Tibial nerve (tissue), 4 donors: ENCODE data around the gene TBC1D5.
A peak's percentile ranks its signal among the peaks of the same experiment; 100 is the strongest.

Experiments
- CTCF ChIP-seq, 5 experiments: fragments of 200-600 bp in 3 of 5; fragments of 450-650 bp in 2 of 5; sonication (generic) in 3 of 5; IDR thresholded peaks; one replicate each; pipeline ENCODE4 v1.5.1; 2016 to 2019; ENCODE audit warnings: antibody characterized with exemption in 5 of 5, mild to moderate bottlenecking in 3 of 5, moderate library complexity in 2 of 5
- EP300 ChIP-seq, 2 donors: sonication (generic); formaldehyde crosslinking; IDR thresholded peaks; one replicate each; pipeline ENCODE4 v1.6.1; 2017; ENCODE audit warnings: antibody characterized with exemption in 2 of 2, mild to moderate bottlenecking in 1 of 2
- POLR2A ChIP-seq, 2 donors: fragments of 450-650 bp; IDR thresholded peaks; one replicate each; pipeline ENCODE4 v1.6.1; 2017; ENCODE audit warnings: antibody characterized with exemption in 2 of 2, mild to moderate bottlenecking in 2 of 2, moderate library complexity in 2 of 2

GRCh38 chr3:17645074-17645698 lies 97.2 kb downstream of the TBC1D5 start:
- TF ChIP-seq POLR2A (IDR thresholded peaks at IDR 0.05) (no peak), CTCF (IDR thresholded peaks at IDR 0.05) (peak; percentile 45 to 68 (median 56)), EP300 (IDR thresholded peaks at IDR 0.05) (no peak)
